ENCODE measurements around the gene PCMTD2. TPM values are rescaled to one million over a fixed set of nuclear protein-coding genes. Genes with fewer than 3 reads are reported as not detected.
"Not testable (repeated sequence)": the region's sequence is repeated elsewhere in the genome, so short reads cannot be mapped to it uniquely, and the experiment has no call there.

Gene PCMTD2
- polyA plus RNA-seq, 3 donors = 26.5 to 49.1 (median 27.6) TPM

- H3K4me1 Mint-ChIP-seq; H3K9me3 ChIP-seq (replicated peaks in 1 of 2; ENCODE audit: control insufficient read depth in 1 of 2, insufficient read depth in 1 of 2, low read length in 2 of 2); DNase-seq; H3K36me3 ChIP-seq (replicated peaks in 1 of 2; ENCODE audit: control insufficient read depth in 1 of 2, insufficient read depth in 2 of 2, low read length in 2 of 2); H3K4me3 Mint-ChIP-seq; H3K4me1 ChIP-seq (ENCODE audit: control insufficient read depth in 1 of 2, insufficient read depth in 2 of 2, low read length in 2 of 2); intact Hi-C loops (cut with micrococcal nuclease); H2AFZ ChIP-seq (ENCODE audit: insufficient read depth, low read depth, low read length, poor library complexity, severe bottlenecking); H3K27ac ChIP-seq (ENCODE audit: low read depth in 1 of 2, low read length in 2 of 2); H3K9me3 Mint-ChIP-seq; H3K4me2 ChIP-seq (replicated peaks; ENCODE audit: extremely low read depth, low read length, poor library complexity, severe bottlenecking); H3K27ac Mint-ChIP-seq; H3K79me2 ChIP-seq (ENCODE audit: insufficient read depth, low read length); H3K36me3 Mint-ChIP-seq; H3K4me3 ChIP-seq (replicated peaks in 1 of 3; ENCODE audit: low read depth in 2 of 3, low read length in 3 of 3); H4K20me1 ChIP-seq (ENCODE audit: insufficient read depth, low read length); H3K9ac ChIP-seq (ENCODE audit: insufficient read depth, low read length, poor library complexity, severe bottlenecking): not testable (repeated sequence)
- peaks cover 22 to 37% (median 28%) of the 10 kb centered on the region in 3 donors for H3K27me3 Mint-ChIP-seq (ENCODE audit: low read depth in 3 of 3)
- peaks cover 0 to 15% of the 10 kb centered on the region in 2 donors for H3K27me3 ChIP-seq (ENCODE audit: control insufficient read depth in 2 of 2, insufficient read depth in 2 of 2, low read length in 2 of 2)
- 68% methylated on average over 2 of the region's 7 CpGs for WGBS (ENCODE audit: insufficient coverage)
Observed at GRCh38 chr20:64322031-64322789, 66.7 kb downstream of the PCMTD2 start.

Small RNAs within 50 kb of the gene (small RNA-seq; reads per million reads assigned to genes)
- gene AL137028.2 (ENCODE audit: insufficient read length, low read depth) = not detected

Other genes starting within 250 kb of the PCMTD2 start
- gene C20orf204, start 219.6 kb upstream of the PCMTD2 start, polyA plus RNA-seq = under 1 TPM in 1 of 3 donors, not detected in 2; 0.20 TPM
- gene SOX18, start 206.1 kb upstream of the PCMTD2 start, polyA plus RNA-seq = not detected
- gene TCEA2, start 192.6 kb upstream of the PCMTD2 start, polyA plus RNA-seq = 10 to 100 TPM; 15.7 to 24.3 (median 16.0) TPM
- 100 to 1,000 TPM; 235 to 280 (median 244) TPM for gene RGS19, start 176.2 kb upstream of the PCMTD2 start, polyA plus RNA-seq
- gene OPRL1, start 175.7 kb upstream of the PCMTD2 start, polyA plus RNA-seq = 1 to 10 TPM; 7.0 to 9.0 (median 8.8) TPM
- under 1 TPM; 0.61 to 0.86 (median 0.64) TPM for gene LKAAEAR1, start 171.3 kb upstream of the PCMTD2 start, polyA plus RNA-seq
- not detected for gene NPBWR2, start 148.2 kb upstream of the PCMTD2 start, polyA plus RNA-seq
- not detected for gene MYT1, start 91.3 kb upstream of the PCMTD2 start, polyA plus RNA-seq